Mesendoderm (in vitro differentiated cells): Measurements from ENCODE around the gene DNAJC13.

ENCODE experiments used
- DNase-seq: peaks from one replicate; pipeline ENCODE4 v3.0.0; 2013
- H2AK5ac ChIP-seq: 2 replicates; pipeline ENCODE4 v1.6.1; 2013; ENCODE audit warnings: low read length, inconsistent platforms
- H2BK120ac ChIP-seq: 2 replicates; pipeline ENCODE4 v1.6.1; 2013; ENCODE audit warnings: low read depth, mild to moderate bottlenecking, low read length, moderate library complexity, mixed read lengths
- H2BK15ac ChIP-seq: replicated peaks from 2 replicates; pipeline ENCODE4 v1.6.1; 2013; ENCODE audit warnings: low read depth, mild to moderate bottlenecking, moderate library complexity
- H2BK5ac ChIP-seq: 2 replicates; pipeline ENCODE4 v1.6.1; 2013; ENCODE audit warnings: low read length, inconsistent platforms
- H3K18ac ChIP-seq: 2 replicates; pipeline ENCODE4 v1.6.1; 2013; ENCODE audit warnings: mild to moderate bottlenecking, low read length, mixed read lengths
- H3K23ac ChIP-seq: one replicate; pipeline ENCODE4 v1.6.1; 2013; ENCODE audit warnings: low read length
- H3K27ac ChIP-seq: 2 replicates; pipeline ENCODE4 v1.5.1; 2013; ENCODE audit warnings: low read depth, mild to moderate bottlenecking, inconsistent platforms, low read length, moderate library complexity
- H3K27me3 ChIP-seq: 2 replicates; pipeline ENCODE4 v1.6.1; 2013; ENCODE audit warnings: low read length, control low read depth, mild to moderate bottlenecking, inconsistent platforms; ENCODE audit not compliant: insufficient read depth, poor library complexity
- H3K36me3 ChIP-seq: 2 replicates; pipeline ENCODE4 v1.6.1; 2013; ENCODE audit warnings: low read length, inconsistent platforms; ENCODE audit not compliant: control insufficient read depth, insufficient read depth
- H3K4ac ChIP-seq: one replicate; pipeline ENCODE4 v1.6.1; 2013; ENCODE audit warnings: low read depth, mild to moderate bottlenecking, low read length, moderate library complexity
- H3K4me1 ChIP-seq: 2 replicates; pipeline ENCODE4 v1.6.1; 2013; ENCODE audit warnings: low read depth, low read length, inconsistent platforms; ENCODE audit not compliant: control insufficient read depth
- H3K4me2 ChIP-seq: 2 replicates; pipeline ENCODE4 v1.6.1; 2013; ENCODE audit warnings: low read length
- H3K4me3 ChIP-seq: 2 replicates; pipeline ENCODE4 v1.5.1; 2013; ENCODE audit warnings: mild to moderate bottlenecking, low read length
- H3K56ac ChIP-seq: one replicate; pipeline ENCODE4 v1.6.1; 2013; ENCODE audit warnings: low read length
- H3K79me1 ChIP-seq: 2 replicates; pipeline ENCODE4 v1.6.1; 2013; ENCODE audit warnings: low read length, inconsistent platforms
- H3K79me2 ChIP-seq: 2 replicates; pipeline ENCODE4 v1.6.1; 2013; ENCODE audit warnings: mild to moderate bottlenecking, low read length; ENCODE audit not compliant: control insufficient read depth, insufficient read depth
- H3K9ac ChIP-seq: 2 replicates; pipeline ENCODE4 v1.6.1; 2013; ENCODE audit warnings: low read length, inconsistent platforms
- H4K5ac ChIP-seq: one replicate; pipeline ENCODE4 v1.6.1; 2013; ENCODE audit warnings: low read length
- H4K8ac ChIP-seq: one replicate; pipeline ENCODE4 v1.6.1; 2013; ENCODE audit warnings: low read depth, mild to moderate bottlenecking, control low read depth, low read length, moderate library complexity
- WGBS: extraction: QIAGEN DNeasy Blood & Tissue Kit; methylation state at CpG from one replicate; pipeline ENCODE4 v1.1.7; 2013; ENCODE audit warnings: low lambda C conversion rate, missing lambda C conversion rate; ENCODE audit not compliant: insufficient coverage; ENCODE audit errors: extremely low coverage; 5-methylcytosine and 5-hydroxymethylcytosine counted together

The DNAJC13 gene

GRCh38 chr3:132569580-132569979 is 152.3 kb downstream of the DNAJC13 start:
- Histone ChIP-seq H3K4ac (no peak overlapping the region), H3K23ac (no peak overlapping the region), H3K56ac (no peak overlapping the region), H4K5ac (no peak overlapping the region), H3K18ac (no peak overlapping the region), H3K79me1 (no peaks in the 10 kb centered on the region), H3K4me1 (no peaks in the 10 kb centered on the region), H2BK120ac (no peak overlapping the region), H3K27me3 (no peaks in the 10 kb centered on the region), H3K4me2 (no peak overlapping the region), H3K9ac (no peak overlapping the region), H2AK5ac (no peak overlapping the region), H3K4me3 (no peak overlapping the region), H4K8ac (no peak overlapping the region), H3K27ac (no peak overlapping the region), H3K36me3 (no peaks in the 10 kb centered on the region), H3K79me2 (no peaks in the 10 kb centered on the region), H2BK5ac (no peak overlapping the region), H2BK15ac (no peak overlapping the region)
- no CpG with 5 or more reads among the region's 1 CpG for WGBS
- DNase-seq = no peak

DNA sequence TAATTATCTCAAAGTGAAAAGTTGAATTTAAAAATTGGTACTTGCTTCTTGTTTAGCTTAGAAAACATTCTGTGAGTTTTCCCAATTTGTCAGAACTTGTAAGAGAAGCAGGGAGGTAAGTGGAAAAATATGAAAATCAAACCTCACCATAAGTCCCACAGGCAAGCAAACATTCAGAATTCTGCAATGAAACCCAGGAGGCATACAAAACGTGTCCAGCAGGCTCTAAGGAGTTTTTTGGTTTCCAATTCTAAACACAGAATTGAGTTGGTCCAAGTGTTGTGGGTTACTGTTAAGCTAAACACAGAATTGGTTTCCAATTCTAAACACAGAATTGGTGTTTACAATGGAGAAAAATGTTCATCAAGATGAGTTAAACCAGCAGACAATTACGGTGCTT is 152.7 kb downstream of the DNAJC13 start:
- no peaks in the 10 kb centered on the region for H3K4me1 ChIP-seq
- no peak overlapping the region for H3K4me2 ChIP-seq
- H3K36me3 ChIP-seq = no peaks in the 10 kb centered on the region
- no peaks in the 10 kb centered on the region for H3K79me1 ChIP-seq
- no peak overlapping the region for H4K5ac ChIP-seq
- no peaks in the 10 kb centered on the region for H3K79me2 ChIP-seq
- H2BK120ac ChIP-seq = no peak overlapping the region
- H2BK15ac ChIP-seq = no peak overlapping the region
- DNase-seq = no peak
- no peak overlapping the region for H3K9ac ChIP-seq
- H4K8ac ChIP-seq = no peak overlapping the region
- no peak overlapping the region for H3K4me3 ChIP-seq
- no peak overlapping the region for H2AK5ac ChIP-seq
- H2BK5ac ChIP-seq = no peak overlapping the region
- H3K18ac ChIP-seq = no peak overlapping the region
- H3K4ac ChIP-seq = no peak overlapping the region
- WGBS = no CpG with 5 or more reads among the region's 2 CpGs
- no peak overlapping the region for H3K23ac ChIP-seq
- H3K27ac ChIP-seq = no peak overlapping the region
- H3K56ac ChIP-seq = no peak overlapping the region
- no peaks in the 10 kb centered on the region for H3K27me3 ChIP-seq

GRCh38 chr3:132573797-132574211 is 156.5 kb downstream of the DNAJC13 start:
- Histone ChIP-seq H2BK5ac (no peak overlapping the region), H3K4me3 (no peak overlapping the region), H4K5ac (no peak overlapping the region), H3K4me1 (no peaks in the 10 kb centered on the region), H2BK15ac (no peak overlapping the region), H3K4me2 (no peak overlapping the region), H3K56ac (no peak overlapping the region), H3K36me3 (no peaks in the 10 kb centered on the region), H3K27me3 (no peaks in the 10 kb centered on the region), H3K79me1 (no peaks in the 10 kb centered on the region), H3K18ac (no peak overlapping the region), H2AK5ac (no peak overlapping the region), H2BK120ac (no peak overlapping the region), H3K4ac (no peak overlapping the region), H3K9ac (no peak overlapping the region), H4K8ac (no peak overlapping the region), H3K23ac (no peak overlapping the region), H3K27ac (no peak overlapping the region), H3K79me2 (no peaks in the 10 kb centered on the region)
- WGBS = no CpG with 5 or more reads among the region's 5 CpGs
- DNase-seq = no peak

DNA sequence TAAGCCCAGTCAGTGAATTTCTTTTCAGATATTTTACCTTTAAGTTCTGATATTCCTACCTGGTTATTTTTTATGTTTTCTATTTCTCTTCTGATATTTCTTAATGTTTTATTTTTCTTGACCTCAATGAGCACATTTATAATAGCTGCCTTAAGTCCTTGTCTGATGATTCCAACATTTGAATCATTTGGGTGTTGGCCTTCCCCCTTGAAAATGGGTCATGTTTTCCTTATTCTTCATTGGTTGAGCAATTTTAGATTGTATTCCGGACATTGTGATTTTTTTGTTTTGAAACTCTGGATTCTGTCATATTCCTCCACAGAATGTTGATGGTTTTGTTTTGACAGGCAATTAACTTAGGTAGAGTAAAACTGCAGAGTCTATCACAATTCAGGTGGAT is 170.1 kb downstream of the DNAJC13 start:
- Histone ChIP-seq H4K8ac (no peak overlapping the region), H3K56ac (no peak overlapping the region), H3K79me1 (no peaks in the 10 kb centered on the region), H3K36me3 (no peaks in the 10 kb centered on the region), H2BK15ac (no peak overlapping the region), H3K4me2 (no peak overlapping the region), H3K27ac (no peak overlapping the region), H3K79me2 (no peaks in the 10 kb centered on the region), H3K4me1 (no peaks in the 10 kb centered on the region), H3K4ac (no peak overlapping the region), H3K23ac (no peak overlapping the region), H2AK5ac (no peak overlapping the region), H3K18ac (no peak overlapping the region), H3K4me3 (no peak overlapping the region), H4K5ac (no peak overlapping the region), H3K9ac (no peak overlapping the region), H2BK5ac (no peak overlapping the region), H2BK120ac (no peak overlapping the region), H3K27me3 (no peaks in the 10 kb centered on the region)
- WGBS = no CpG with 5 or more reads among the region's 1 CpG
- DNase-seq = no peak
